Neural progenitor cell (in vitro differentiated cells): ENCODE data around the gene CENPVL3.

Experiments
- EZH2 ChIP-seq: fragments of 200-600 bp; sonication (generic); IDR thresholded peaks from 2 replicates; pipeline ENCODE4 v1.6.1; 2017; ENCODE audit warnings: antibody characterized with exemption, mild to moderate bottlenecking, moderate library complexity
- TF ChIP-seq, protein P1 (sequence below): fragments of 200-600 bp; sonication (generic); IDR thresholded peaks from 2 replicates; pipeline ENCODE4 v1.5.1; 2017; ENCODE audit warnings: antibody characterized with exemption, mild to moderate bottlenecking

DNA sequence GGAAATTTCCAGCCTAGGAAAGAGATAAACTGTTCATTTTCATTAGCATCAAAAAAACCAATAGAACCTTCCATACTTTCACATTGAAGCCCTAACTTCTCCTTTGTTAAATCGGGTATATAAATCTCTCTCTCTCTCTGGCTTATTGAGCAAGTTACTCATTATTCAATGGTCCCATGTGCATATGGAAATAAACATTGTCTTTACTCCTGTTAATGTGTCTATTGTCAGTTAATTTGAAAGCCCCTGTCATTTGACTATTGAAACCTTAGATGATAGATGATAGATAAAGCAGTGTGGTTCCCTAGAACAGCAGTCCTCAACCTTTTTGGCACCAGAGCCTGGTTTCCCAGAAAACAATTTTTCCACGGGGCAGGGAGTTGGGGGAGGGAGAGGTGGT lies 46.8 kb downstream of the CENPVL3 start:
- TF ChIP-seq EZH2: no peak
- TF ChIP-seq, protein P1, sequence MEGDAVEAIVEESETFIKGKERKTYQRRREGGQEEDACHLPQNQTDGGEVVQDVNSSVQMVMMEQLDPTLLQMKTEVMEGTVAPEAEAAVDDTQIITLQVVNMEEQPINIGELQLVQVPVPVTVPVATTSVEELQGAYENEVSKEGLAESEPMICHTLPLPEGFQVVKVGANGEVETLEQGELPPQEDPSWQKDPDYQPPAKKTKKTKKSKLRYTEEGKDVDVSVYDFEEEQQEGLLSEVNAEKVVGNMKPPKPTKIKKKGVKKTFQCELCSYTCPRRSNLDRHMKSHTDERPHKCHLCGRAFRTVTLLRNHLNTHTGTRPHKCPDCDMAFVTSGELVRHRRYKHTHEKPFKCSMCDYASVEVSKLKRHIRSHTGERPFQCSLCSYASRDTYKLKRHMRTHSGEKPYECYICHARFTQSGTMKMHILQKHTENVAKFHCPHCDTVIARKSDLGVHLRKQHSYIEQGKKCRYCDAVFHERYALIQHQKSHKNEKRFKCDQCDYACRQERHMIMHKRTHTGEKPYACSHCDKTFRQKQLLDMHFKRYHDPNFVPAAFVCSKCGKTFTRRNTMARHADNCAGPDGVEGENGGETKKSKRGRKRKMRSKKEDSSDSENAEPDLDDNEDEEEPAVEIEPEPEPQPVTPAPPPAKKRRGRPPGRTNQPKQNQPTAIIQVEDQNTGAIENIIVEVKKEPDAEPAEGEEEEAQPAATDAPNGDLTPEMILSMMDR: no peak
